B cell (primary cell): Measurements from ENCODE around the gene WRAP73. TPM values are rescaled to one million over a fixed set of nuclear protein-coding genes. Genes with fewer than 3 reads are reported as not detected.

Experiments
- ATAC-seq: fragments of 200-7000 bp; cut with Tn5 transposase; one replicate; pipeline ENCODE4 v1.10.0; 2021; ENCODE audit warnings: low read depth, mild to moderate bottlenecking, moderate number of reproducible peaks, moderate library complexity
- CTCF ChIA-PET: fragments of 350-600 bp; sonication (Branson Sonifier 250); formaldehyde crosslinking; loops from one replicate; lab custom pipeline; 2021; ENCODE audit warnings: antibody characterized with exemption, inconsistent platforms; lab: Charles Lee
- POLR2A ChIA-PET: fragments of 350-600 bp; sonication (Branson Sonifier 250); formaldehyde crosslinking; loops from one replicate; lab custom pipeline; 2021; ENCODE audit warnings: antibody characterized with exemption; lab: Charles Lee
- DNase-seq: peaks from one replicate; pipeline ENCODE4 v3.0.0; 2013
- H2AFZ ChIP-seq: 2 replicates; pipeline ENCODE4 v1.6.1; 2012; ENCODE audit warnings: mild to moderate bottlenecking, low read depth, low read length; ENCODE audit not compliant: insufficient read depth, poor library complexity, severe bottlenecking
- H3K27ac ChIP-seq, 2 donors: 1 replicate in 1 of 2; 2 replicates in 1 of 2; pipeline ENCODE4 v1.5.1; 2012 to 2013; ENCODE audit warnings: low read length in 2 of 2, mild to moderate bottlenecking in 2 of 2, moderate library complexity in 1 of 2
- H3K27me3 ChIP-seq, 4 experiments: fragments of 200-600 bp in 1 of 4; sonication (generic) in 1 of 4; replicated peaks in 1 of 4; 1 replicate in 2 of 4; 2 replicates in 2 of 4; pipeline versions ENCODE4 v1.6.1 to v1.7.0; 2013 to 2016; ENCODE audit warnings: low read length in 3 of 4, mild to moderate bottlenecking in 2 of 4, mixed read lengths in 1 of 4, moderate library complexity in 1 of 4; ENCODE audit not compliant: insufficient read depth in 4 of 4, control insufficient read depth in 3 of 4; ENCODE audit errors: control extremely low read depth in 1 of 4
- H3K36me3 ChIP-seq, 2 experiments: replicated peaks in 1 of 2; 1 replicate in 1 of 2; 2 replicates in 1 of 2; pipeline versions ENCODE4 v1.6.1 to v1.7.1; 2013; ENCODE audit warnings: low read length in 1 of 2; ENCODE audit not compliant: insufficient read depth in 2 of 2, control insufficient read depth in 1 of 2; ENCODE audit errors: control extremely low read depth in 1 of 2, extremely low read depth in 1 of 2
- H3K4me1 ChIP-seq, 2 donors: fragments of 200-600 bp in 1 of 2; sonication (generic) in 1 of 2; 1 replicate in 1 of 2; 2 replicates in 1 of 2; pipeline versions ENCODE4 v1.5.1 to v1.6.1; 2013 to 2017; ENCODE audit warnings: low read length in 2 of 2; ENCODE audit not compliant: control insufficient read depth in 2 of 2, insufficient read depth in 2 of 2
- H3K4me2 ChIP-seq: replicated peaks from 2 replicates; pipeline ENCODE3; 2012; ENCODE audit warnings: mild to moderate bottlenecking, low read depth, low read length; ENCODE audit not compliant: poor library complexity, severe bottlenecking
- H3K4me3 ChIP-seq, 5 experiments: fragments of 200-600 bp in 1 of 5; sonication (generic) in 1 of 5; 1 replicate in 3 of 5; 2 replicates in 2 of 5; pipeline versions ENCODE4 v1.5.1 to v1.7.0; 2011 to 2016; ENCODE audit warnings: low read length in 4 of 5, mild to moderate bottlenecking in 4 of 5, low read depth in 2 of 5, control low read depth in 1 of 5, moderate library complexity in 1 of 5; ENCODE audit not compliant: insufficient read depth in 1 of 5; ENCODE audit errors: control extremely low read depth in 1 of 5, extremely low read depth in 1 of 5
- H3K79me2 ChIP-seq: fragments of 200-600 bp; sonication (generic); one replicate; pipeline ENCODE4 v1.6.0; 2016; ENCODE audit warnings: low read length; ENCODE audit not compliant: control insufficient read depth, insufficient read depth
- H3K9ac ChIP-seq: fragments of 200-600 bp; sonication (generic); 2 replicates; pipeline ENCODE4 v1.6.1; 2017; ENCODE audit warnings: mild to moderate bottlenecking, low read length, moderate library complexity
- H3K9me3 ChIP-seq, 3 donors: one replicate each; pipeline versions ENCODE4 v1.6.1 to v1.7.1; 2013; ENCODE audit warnings: low read length in 2 of 3; ENCODE audit not compliant: control insufficient read depth in 2 of 3, insufficient read depth in 1 of 3; ENCODE audit errors: control extremely low read depth in 1 of 3
- H4K20me1 ChIP-seq: 2 replicates; pipeline ENCODE4 v1.6.0; 2012; ENCODE audit warnings: mild to moderate bottlenecking, low read length; ENCODE audit not compliant: insufficient read depth, control insufficient read depth, poor library complexity, severe bottlenecking
- H3K27ac Mint-ChIP-seq: one replicate; pipeline ENCODE4 v1.8.0; 2021; ENCODE audit warnings: mixed read lengths
- H3K27me3 Mint-ChIP-seq: one replicate; pipeline ENCODE4 v1.8.0; 2021; ENCODE audit warnings: mixed read lengths
- H3K4me1 Mint-ChIP-seq: one replicate; pipeline ENCODE4 v1.8.0; 2021; ENCODE audit warnings: mixed read lengths
- H3K4me3 Mint-ChIP-seq: one replicate; pipeline ENCODE4 v1.8.0; 2021; ENCODE audit warnings: mixed read lengths
- H3K9me3 Mint-ChIP-seq: one replicate; pipeline ENCODE4 v1.8.0; 2022; ENCODE audit warnings: mixed read lengths; ENCODE audit not compliant: insufficient read depth
- EZH2 ChIP-seq: IDR thresholded peaks from 2 replicates; pipeline ENCODE4 v1.6.1; 2012; ENCODE audit warnings: borderline replicate concordance, low read depth, mild to moderate bottlenecking, moderate library complexity, low read length; ENCODE audit not compliant: insufficient read depth, poor library complexity, severe bottlenecking
- WGBS: methylation state at CpG from one replicate; pipeline ENCODE4 v1.1.5; 2013; ENCODE audit warnings: missing lambda C conversion rate; ENCODE audit not compliant: insufficient coverage; 5-methylcytosine and 5-hydroxymethylcytosine counted together
- intact Hi-C: fragments of 100-400 bp; cut with micrococcal nuclease; formaldehyde crosslinking; loops from one replicate; pipeline ENCODE4 v1.10.0; 2022
- polyA plus RNA-seq: library from polyadenylated mRNA; depleted of rRNA; stranded (reverse); fragments of >200 nt; gene quantifications from 2 replicates; pipeline ENCODE4 v1.2.3, GENCODE V29; 2012
- total RNA-seq, 2 donors: library from RNA; stranded (reverse); fragments of 120-200 nt in 1 of 2; gene quantifications; 1 replicate in 1 of 2; 2 replicates in 1 of 2; pipeline versions ENCODE4 v1.2.3 to v1.2.4, GENCODE V29; 2013 to 2022
- TF ChIP-seq, protein P1 (sequence below): fragments of 200-600 bp; IDR thresholded peaks from one replicate; pipeline ENCODE4 v1.8.0; 2022; ENCODE audit warnings: antibody characterized with exemption, mild to moderate bottlenecking

The WRAP73 gene
- total and polyA plus RNA-seq, 2 donors (not counting 1 experiment from before 2014, with no cell fraction given) = 37.1 to 68.5 TPM

DNA sequence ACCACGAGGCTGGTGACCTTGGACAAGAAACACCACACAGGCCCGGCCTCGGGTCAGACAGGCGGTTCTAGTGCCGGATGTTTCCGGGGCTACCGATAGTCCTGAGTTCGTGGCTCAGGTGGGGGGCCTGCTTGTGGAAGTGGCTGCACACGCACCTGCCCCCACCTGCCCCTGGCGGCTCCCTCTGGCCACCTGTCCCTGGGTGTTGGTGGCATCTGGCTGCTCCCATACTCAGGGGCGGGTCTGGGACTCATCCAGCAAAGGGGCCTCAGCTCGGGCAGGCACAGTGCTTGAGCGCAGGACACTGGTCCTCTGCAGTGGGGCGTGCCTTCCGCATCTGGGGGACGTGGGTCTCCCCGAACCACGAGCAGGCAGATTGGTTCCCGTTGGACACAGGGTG is 36.0 kb upstream of the WRAP73 start:
- no peaks in the 10 kb centered on the region for H3K9me3 Mint-ChIP-seq
- Histone ChIP-seq H3K27me3 (no peaks in the 10 kb centered on the region), H3K4me2 (no peak overlapping the region), H3K9ac (no peak overlapping the region), H3K27ac (no peak overlapping the region), H3K9me3 (no peaks in the 10 kb centered on the region), H3K36me3 (no peaks in the 10 kb centered on the region), H3K79me2 (no peaks in the 10 kb centered on the region), H4K20me1 (no peaks in the 10 kb centered on the region), H2AFZ (no peak overlapping the region), H3K4me3 (no peak overlapping the region), H3K4me1 (peaks cover 0 to 5% of the 10 kb centered on the region in 2 donors)
- CTCF ChIA-PET = interaction anchor here (0.6 to 1.0 kb wide), 2 partner anchors 10 to 67 kb away, joined by 3 to 4 read pairs; no protein-coding TSS in a partner anchor
- H3K27me3 Mint-ChIP-seq = peaks cover 6% of the 10 kb centered on the region
- 92% methylated on average over 18 of the region's 19 CpGs for WGBS
- no peak overlapping the region for H3K27ac Mint-ChIP-seq
- no peak for ATAC-seq
- no peak for TF ChIP-seq EZH2
- TF ChIP-seq, protein P1, sequence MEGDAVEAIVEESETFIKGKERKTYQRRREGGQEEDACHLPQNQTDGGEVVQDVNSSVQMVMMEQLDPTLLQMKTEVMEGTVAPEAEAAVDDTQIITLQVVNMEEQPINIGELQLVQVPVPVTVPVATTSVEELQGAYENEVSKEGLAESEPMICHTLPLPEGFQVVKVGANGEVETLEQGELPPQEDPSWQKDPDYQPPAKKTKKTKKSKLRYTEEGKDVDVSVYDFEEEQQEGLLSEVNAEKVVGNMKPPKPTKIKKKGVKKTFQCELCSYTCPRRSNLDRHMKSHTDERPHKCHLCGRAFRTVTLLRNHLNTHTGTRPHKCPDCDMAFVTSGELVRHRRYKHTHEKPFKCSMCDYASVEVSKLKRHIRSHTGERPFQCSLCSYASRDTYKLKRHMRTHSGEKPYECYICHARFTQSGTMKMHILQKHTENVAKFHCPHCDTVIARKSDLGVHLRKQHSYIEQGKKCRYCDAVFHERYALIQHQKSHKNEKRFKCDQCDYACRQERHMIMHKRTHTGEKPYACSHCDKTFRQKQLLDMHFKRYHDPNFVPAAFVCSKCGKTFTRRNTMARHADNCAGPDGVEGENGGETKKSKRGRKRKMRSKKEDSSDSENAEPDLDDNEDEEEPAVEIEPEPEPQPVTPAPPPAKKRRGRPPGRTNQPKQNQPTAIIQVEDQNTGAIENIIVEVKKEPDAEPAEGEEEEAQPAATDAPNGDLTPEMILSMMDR = no peak
- intact Hi-C loops = no loop called here
- peaks cover 9% of the 10 kb centered on the region for H3K4me1 Mint-ChIP-seq
- no peak overlapping the region for H3K4me3 Mint-ChIP-seq
- DNase-seq = no peak
- POLR2A ChIA-PET = interaction anchor here (0.5 kb wide), 1 partner anchor 8 kb away, joined by 3 read pairs; no protein-coding TSS in a partner anchor

DNA sequence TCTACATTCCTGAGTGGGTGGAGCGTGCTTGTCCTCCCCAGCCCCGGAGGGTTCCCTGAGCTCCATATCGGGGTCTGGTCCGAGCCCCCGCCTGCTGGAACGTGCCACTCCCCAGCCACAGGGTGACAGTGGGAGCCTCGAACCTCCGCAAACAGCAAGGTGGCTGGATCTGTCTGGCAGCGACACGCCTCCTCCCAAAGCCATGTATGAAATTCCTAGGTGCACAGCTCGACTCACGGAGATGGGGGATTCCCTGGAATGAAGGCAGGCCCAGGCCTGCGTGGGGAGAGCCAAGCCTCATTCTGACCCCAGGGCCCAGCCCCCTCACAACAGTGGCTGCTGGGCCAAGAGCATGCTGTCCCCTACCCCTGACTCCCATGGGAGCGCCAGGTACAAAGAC is 35.3 kb upstream of the WRAP73 start:
- Histone ChIP-seq H3K4me1 (peaks cover 0 to 11% of the 10 kb centered on the region in 2 donors), H4K20me1 (no peaks in the 10 kb centered on the region), H3K79me2 (no peaks in the 10 kb centered on the region), H2AFZ (no peak overlapping the region), H3K36me3 (no peaks in the 10 kb centered on the region), H3K4me3 (no peak overlapping the region), H3K9ac (no peak overlapping the region), H3K27ac (no peak overlapping the region), H3K4me2 (no peak overlapping the region), H3K9me3 (peaks cover 0 to 3% (median 0%) of the 10 kb centered on the region in 3 donors), H3K27me3 (no peaks in the 10 kb centered on the region)
- Mint-ChIP-seq H3K4me1 (peaks cover 16% of the 10 kb centered on the region), H3K9me3 (no peaks in the 10 kb centered on the region), H3K4me3 (no peak overlapping the region), H3K27ac (no peak overlapping the region), H3K27me3 (peaks cover 6% of the 10 kb centered on the region)
- CTCF ChIA-PET = no interaction called here
- no peak for TF ChIP-seq EZH2
- TF ChIP-seq, protein P1 = no peak
- intact Hi-C loops = no loop called here
- POLR2A ChIA-PET = no interaction called here
- ATAC-seq (no peak), DNase-seq (no peak)
- 97% methylated on average over 14 of the region's 14 CpGs for WGBS
